Measurements from ENCODE around the gene LYZL2.
"Not testable (repeated sequence)": the region's sequence is repeated elsewhere in the genome, so short reads cannot be mapped to it uniquely, and the experiment has no call there.

Gene LYZL2

GRCh38 chr10:30606313-30606712, 23.2 kb downstream of the LYZL2 start:
- DNase-seq (ENCODE audit: low spot score), result no peak
- no peak for ATAC-seq (ENCODE audit: low read depth)
- no peaks in the 10 kb centered on the region for H3K27me3 ChIP-seq (ENCODE audit: insufficient read depth, poor library complexity, severe bottlenecking)
- TF ChIP-seq CTCF (IDR thresholded peaks at IDR 0.05; ENCODE audit: poor library complexity, severe bottlenecking), result no peak
- no peaks in the 10 kb centered on the region for H3K4me1 ChIP-seq (ENCODE audit: insufficient read depth, poor library complexity, severe bottlenecking)
- H3K27ac ChIP-seq (ENCODE audit: poor library complexity, severe bottlenecking), result no peak overlapping the region
- no peak overlapping the region for H3K4me3 ChIP-seq (ENCODE audit: severe bottlenecking)
- no peaks in the 10 kb centered on the region for H3K9me3 ChIP-seq (ENCODE audit: severe bottlenecking)
- H3K36me3 ChIP-seq (ENCODE audit: low read depth), result no peaks in the 10 kb centered on the region

GRCh38 chr10:30605341-30606121, 24.0 kb downstream of the LYZL2 start:
- H3K9me3 ChIP-seq (ENCODE audit: severe bottlenecking); H3K27me3 ChIP-seq (ENCODE audit: insufficient read depth, poor library complexity, severe bottlenecking); H3K4me1 ChIP-seq (ENCODE audit: insufficient read depth, poor library complexity, severe bottlenecking); DNase-seq (ENCODE audit: low spot score); ATAC-seq (ENCODE audit: low read depth); H3K27ac ChIP-seq (ENCODE audit: poor library complexity, severe bottlenecking); H3K36me3 ChIP-seq (ENCODE audit: low read depth); H3K4me3 ChIP-seq (ENCODE audit: severe bottlenecking): not testable (repeated sequence)

- no peaks in the 10 kb centered on the region for H3K27me3 ChIP-seq (ENCODE audit: insufficient read depth, poor library complexity, severe bottlenecking)
- H3K27ac ChIP-seq (ENCODE audit: poor library complexity, severe bottlenecking), result no peak overlapping the region
- DNase-seq (ENCODE audit: low spot score) (no peak), ATAC-seq (ENCODE audit: low read depth) (no peak)
- no peak overlapping the region for H3K4me3 ChIP-seq (ENCODE audit: severe bottlenecking)
- no peaks in the 10 kb centered on the region for H3K9me3 ChIP-seq (ENCODE audit: severe bottlenecking)
- H3K36me3 ChIP-seq (ENCODE audit: low read depth), result no peaks in the 10 kb centered on the region
- no peak for TF ChIP-seq CTCF (IDR thresholded peaks at IDR 0.05; ENCODE audit: poor library complexity, severe bottlenecking)
- no peaks in the 10 kb centered on the region for H3K4me1 ChIP-seq (ENCODE audit: insufficient read depth, poor library complexity, severe bottlenecking)
Observed at GRCh38 chr10:30603589-30603988, 26.0 kb downstream of the LYZL2 start.

- ATAC-seq (ENCODE audit: low read depth) (no peak), DNase-seq (ENCODE audit: low spot score) (no peak)
- TF ChIP-seq CTCF (IDR thresholded peaks at IDR 0.05; ENCODE audit: poor library complexity, severe bottlenecking), result no peak
- no peaks in the 10 kb centered on the region for H3K4me1 ChIP-seq (ENCODE audit: insufficient read depth, poor library complexity, severe bottlenecking)
- H3K27ac ChIP-seq (ENCODE audit: poor library complexity, severe bottlenecking), result no peak overlapping the region
- no peaks in the 10 kb centered on the region for H3K9me3 ChIP-seq (ENCODE audit: severe bottlenecking)
- H3K4me3 ChIP-seq (ENCODE audit: severe bottlenecking), result no peak overlapping the region
- H3K36me3 ChIP-seq (ENCODE audit: low read depth), result no peaks in the 10 kb centered on the region
- H3K27me3 ChIP-seq (ENCODE audit: insufficient read depth, poor library complexity, severe bottlenecking), result no peaks in the 10 kb centered on the region
Observed at GRCh38 chr10:30602747-30603146, 26.8 kb downstream of the LYZL2 start.

GRCh38 chr10:30600005-30600404, 29.5 kb downstream of the LYZL2 start:
- Histone ChIP-seq H3K4me1 (ENCODE audit: insufficient read depth, poor library complexity, severe bottlenecking) (no peaks in the 10 kb centered on the region), H3K36me3 (ENCODE audit: low read depth) (no peaks in the 10 kb centered on the region), H3K27me3 (ENCODE audit: insufficient read depth, poor library complexity, severe bottlenecking) (no peaks in the 10 kb centered on the region), H3K27ac (ENCODE audit: poor library complexity, severe bottlenecking) (no peak overlapping the region), H3K9me3 (ENCODE audit: severe bottlenecking) (no peaks in the 10 kb centered on the region), H3K4me3 (ENCODE audit: severe bottlenecking) (no peak overlapping the region)
- no peak for DNase-seq (ENCODE audit: low spot score)
- TF ChIP-seq CTCF (IDR thresholded peaks at IDR 0.05; ENCODE audit: poor library complexity, severe bottlenecking), result no peak
- ATAC-seq (ENCODE audit: low read depth), result no peak

Data from RWPE2 (cell line).